HG02870 (cell line): ENCODE measurements around the gene C2CD2.
A peak's percentile ranks its signal among the peaks of the same experiment; 100 is the strongest.

Source experiments
- ATAC-seq: cut with Tn5 transposase; IDR thresholded peaks from one replicate; pipeline ENCODE4 v1.9.1; 2021; ENCODE audit warnings: mild to moderate bottlenecking, moderate library complexity; ENCODE audit not compliant: unreplicated experiment

Gene C2CD2

DNA sequence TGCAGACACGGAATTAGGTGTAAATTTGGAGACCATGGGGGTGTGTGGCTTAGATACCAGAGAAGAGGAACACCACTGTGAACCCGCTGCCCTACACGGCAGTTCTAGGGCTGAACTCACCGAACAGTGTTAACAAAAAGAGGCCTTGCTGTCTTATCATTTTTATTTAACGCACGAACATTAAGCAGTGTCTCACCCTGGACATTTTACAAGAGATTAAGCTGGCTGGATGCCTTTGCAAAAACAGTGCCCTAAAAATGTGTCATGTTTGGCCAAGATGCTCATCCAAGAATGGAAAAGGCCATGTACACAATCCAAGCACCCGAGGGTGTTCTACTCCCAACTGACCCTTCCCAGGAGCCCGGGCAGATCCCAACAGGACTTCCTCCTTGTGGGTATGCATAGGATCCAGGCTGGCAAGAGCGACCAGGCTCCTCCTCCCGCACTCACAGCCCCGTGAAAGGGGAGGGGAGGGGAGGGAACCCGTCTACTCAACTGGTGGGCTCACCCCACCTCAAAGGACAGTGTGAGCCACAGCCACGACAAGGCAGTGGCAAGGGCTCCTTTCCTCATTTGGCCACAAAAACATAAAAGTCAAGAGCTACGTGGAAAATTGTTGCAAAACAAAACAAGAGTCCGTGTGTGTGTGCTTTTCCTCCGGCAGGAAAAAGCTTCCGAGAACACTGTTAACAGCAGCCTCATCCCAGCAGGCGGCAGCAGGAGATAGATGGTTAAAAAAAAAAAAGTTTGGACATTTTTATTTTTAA lies 20.3 kb downstream of the C2CD2 start:
- ATAC-seq: no peak

DNA sequence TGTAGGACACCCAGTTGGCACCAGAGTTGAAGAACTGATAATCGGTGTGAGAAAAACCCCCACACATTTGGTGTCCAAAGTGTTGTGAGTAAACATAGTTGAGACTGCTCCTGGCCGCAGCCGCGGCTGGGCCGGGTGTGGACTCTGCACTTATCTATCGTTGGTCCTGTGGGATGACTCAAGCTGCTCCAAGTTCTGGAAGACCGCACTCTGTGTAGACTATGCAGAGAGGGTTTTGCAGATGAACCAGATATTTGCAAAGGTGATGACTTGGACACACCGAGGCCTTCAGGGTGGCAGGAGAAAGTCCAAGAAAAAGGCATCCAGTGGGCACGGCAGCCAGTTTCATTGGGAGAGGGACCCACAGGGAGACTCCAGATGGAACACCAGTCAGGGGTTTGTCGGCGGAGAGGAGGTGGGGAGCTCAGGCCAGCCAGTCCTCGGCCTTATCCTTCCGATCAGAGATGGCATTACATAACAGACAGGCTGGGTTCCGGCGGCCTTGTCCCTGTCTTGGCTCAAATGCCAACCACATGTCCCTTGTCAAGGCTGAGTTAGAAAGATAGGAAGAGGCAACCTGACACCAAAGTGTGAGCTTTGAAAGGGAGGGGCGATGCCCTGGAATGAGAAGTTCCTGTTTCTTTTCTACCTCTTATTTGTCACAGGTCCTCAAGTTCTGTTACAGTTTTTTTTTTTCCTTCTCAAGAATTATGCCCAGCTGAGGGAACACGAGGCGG lies 21.1 kb downstream of the C2CD2 start:
- ATAC-seq: no peak

DNA sequence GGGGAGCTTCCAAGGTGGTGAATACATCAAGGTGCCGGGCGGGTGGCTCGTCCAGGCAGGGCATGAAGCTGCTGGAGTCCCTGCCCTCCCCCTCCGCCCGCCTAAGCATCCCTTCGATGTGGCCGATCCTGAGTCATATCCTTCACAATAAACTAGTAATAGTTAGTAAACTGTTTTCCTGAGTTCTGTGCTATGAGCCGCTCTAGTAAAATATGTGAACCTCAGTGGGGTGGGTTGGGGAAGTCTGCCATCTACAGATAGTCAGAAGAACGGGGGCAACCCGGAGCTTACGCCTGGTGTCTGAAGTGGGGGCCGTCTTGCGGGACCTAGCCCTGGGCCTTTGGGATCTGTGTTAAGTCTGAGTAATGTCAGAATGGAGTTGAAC lies 21.6 kb downstream of the C2CD2 start:
- ATAC-seq: no peak

DNA sequence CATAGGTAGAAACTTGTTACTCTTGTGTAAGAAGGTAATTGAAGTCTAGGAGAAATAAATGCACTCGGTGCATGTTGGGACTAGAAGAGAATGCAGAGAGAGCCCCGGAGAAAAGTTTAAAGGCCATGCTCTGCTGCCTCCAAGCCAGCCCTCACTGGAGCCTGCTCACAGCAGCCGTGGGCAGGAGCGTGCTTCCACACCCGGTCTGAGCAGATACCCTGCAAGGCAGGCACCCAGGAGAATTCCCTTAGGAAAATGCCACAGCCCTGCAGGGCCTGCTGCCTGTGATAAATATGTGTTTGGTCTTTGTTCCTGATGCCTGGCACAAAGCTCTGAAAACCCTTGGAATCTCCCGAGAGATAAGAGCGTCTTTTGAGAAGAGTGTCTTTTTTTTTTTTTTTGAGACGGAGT lies 22.8 kb downstream of the C2CD2 start:
- ATAC-seq: no peak

DNA sequence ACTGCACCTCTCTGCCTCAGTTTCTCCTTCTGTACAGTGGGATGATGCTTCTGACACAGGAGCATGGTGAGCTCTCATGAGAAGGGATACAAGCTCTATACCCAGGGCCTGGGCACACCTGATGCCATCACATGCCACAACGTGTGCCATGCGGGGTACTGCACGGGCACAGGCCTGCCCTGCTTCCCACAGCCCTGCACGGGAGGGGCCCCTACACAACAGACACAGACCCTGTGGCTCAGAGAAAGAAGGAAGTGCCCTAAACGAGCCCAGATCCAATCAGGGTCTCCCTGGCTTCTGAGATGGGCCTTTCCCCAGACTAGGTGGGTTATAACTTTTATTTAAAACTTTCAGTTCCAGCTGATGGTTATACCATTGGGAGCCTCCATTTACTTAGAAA lies 24.6 kb downstream of the C2CD2 start:
- ATAC-seq: no peak

DNA sequence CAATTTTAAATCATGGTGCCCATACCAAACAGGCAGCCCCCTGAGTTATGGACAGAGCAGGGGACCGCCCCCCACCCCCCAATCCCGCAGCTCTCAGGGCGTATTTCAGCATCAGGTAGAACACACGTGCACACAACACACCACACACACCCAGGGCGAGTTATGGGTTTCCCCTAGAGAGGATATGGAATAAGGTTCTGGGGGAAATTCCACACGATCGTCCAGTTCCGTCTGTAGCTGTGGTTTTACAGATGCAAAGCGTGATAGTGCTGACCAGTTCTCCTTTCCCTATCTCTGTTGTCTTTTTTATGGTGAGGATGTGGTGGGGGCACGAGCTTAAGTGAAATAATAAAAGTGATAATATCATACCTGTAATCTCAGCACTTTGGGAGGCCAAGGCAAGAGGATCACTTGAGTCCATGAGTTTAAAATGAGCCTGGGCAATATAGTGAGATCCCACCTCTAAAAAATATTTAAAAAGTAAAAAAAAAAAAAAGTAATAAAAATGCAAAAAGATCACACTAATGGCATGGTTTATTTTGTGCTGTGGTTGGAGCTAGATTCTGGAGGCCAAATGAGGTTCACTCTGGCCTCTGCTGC lies 25.1 kb downstream of the C2CD2 start:
- ATAC-seq: peak; percentile 45

DNA sequence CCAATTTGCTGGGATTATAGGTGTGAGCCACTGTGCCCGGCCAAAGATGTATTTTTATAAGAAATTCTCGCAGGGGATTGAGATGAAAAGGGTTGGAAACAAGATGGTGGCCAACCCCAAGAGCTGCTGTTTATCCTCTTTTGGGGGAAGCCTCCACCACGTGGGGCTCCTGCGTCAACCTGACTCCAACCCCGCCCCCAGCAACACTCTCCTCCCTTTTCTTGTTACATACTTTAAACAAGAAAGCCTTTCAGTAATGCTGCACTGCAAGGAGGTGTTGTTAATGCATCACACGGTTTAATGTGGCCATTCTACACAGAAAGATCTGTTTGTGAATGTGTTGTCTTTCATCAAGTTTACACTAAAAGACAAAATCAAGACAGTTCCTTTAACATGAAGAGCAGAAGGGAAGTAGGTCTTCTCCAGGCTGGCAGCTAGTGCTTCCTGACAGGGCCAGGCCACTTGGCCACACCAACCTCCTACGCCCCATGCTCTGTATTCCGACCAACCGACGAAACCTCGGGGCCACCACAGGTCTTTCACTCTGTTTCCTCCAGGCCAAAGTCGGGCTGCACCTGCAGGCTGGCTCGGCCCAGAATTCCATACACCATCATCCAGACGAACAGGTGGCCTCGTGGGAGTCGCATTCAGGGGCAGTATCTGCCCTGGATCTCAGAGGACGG lies 25.9 kb downstream of the C2CD2 start:
- no peak for ATAC-seq

DNA sequence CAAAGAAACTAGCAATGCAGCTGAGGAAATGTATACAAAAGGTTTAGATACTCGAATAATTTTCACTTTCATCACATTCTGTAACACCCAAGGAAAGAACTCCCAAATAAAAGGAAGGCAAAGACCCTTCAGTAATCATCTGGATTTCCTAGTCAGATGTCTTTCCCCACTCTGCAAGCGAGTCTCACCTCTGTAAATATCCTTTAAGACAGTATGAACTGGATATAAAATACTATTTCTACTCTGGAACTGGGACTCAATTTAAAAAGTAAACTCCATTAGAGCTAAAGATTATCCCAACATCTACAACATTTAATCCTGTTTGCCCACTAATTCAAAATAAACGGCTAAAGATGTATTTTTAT lies 27.0 kb downstream of the C2CD2 start:
- no peak for ATAC-seq

DNA sequence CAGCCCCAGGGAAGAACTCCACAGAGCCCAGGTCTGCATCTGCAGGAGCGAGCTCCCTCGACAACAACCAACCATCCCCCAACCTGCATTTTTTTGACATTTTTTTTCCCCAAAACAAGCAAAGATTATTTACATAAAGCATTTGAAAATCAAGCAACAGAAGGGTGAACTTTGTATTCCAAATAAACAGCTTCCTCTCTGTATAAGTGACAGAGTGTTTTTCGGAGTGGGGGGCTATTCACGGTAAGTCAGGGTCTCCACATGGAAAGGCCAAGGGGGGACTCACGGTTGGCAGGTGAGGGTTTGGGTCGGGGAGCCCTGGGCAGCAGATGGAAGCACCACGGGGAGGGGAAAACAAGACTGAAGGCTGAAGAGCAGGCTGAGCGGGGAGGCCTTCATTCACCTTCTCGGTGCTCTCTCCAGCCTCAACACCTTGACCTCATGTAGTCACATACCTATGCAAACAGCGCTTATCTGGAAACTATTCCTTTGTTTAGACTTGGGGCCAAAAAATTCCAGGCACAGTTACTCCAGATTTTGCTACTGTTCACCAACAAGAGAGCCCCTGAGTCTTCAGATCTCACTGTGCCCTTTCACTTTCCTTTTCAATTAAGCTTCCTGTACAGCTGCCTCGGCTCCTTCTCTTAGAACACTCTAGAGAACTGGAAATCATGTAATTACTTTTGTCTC lies 27.6 kb downstream of the C2CD2 start:
- peak; percentile 45 for ATAC-seq

DNA sequence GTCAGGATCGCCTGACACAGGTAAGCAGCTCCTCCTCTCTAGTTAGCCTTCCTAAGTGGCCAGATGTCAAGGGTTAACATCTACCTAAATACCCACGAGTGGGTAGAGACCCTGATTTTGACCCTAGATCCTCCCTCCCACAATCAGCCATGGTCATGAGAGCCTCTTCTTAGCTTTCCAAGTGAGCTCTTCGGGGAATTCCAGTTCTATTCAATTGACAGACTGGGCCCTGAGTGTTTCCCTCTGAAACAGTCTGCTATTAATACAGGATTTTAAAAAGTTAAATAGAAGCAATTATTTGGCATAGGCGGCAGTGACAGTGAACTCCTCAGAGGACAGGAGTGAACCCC lies 28.1 kb downstream of the C2CD2 start:
- ATAC-seq: no peak

DNA sequence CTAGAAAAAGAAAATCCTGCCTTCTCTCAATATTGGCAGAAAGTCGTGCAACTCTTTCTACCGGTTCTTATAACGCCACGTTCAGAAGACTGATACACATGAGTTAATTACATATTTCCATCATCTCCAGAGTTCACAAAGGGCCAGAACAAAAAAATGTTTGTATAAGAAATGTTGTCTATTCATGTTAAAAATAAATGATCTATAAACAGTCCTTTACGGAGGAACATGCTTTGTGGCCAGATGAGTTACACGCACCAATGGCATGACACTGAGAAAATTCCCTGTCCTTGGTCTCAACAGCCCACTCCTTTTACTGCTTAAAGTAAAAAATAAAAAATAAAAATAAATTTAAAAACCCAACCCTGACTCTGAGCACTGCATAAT lies 29.5 kb downstream of the C2CD2 start:
- ATAC-seq: no peak

DNA sequence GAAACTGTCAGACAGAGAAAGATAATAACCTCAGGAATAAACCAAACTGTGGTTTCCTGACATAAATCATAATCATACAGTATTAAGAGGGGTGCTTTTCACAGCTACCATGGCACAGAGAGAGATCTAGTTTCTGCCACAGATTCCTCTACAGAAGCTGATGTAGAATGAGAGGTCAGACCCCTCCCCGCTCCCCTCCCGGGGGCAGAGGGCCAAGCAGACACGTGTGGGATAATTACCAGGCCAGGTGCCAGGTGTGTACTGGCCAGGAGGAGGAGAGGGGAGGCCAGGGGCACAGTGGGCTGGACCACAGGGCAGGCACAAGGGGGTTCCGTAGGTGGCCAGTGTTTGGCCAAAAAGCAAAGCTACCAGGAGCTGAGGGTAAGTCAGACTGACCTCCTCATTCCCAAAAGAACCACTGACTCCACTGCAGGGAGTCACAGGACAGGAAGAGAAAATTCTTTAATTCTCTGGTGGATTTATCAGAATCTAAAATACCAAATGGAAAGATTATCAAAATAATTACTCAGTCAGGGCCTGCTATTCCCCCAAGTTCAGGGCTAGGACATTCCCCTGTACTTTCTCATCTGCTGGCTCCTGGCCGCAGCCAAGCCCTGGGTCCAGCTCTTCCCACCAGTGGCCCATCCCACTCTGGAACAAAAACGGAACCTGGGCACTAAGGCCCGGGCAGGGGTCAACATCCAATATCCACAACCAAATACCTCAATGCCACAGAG lies 30.0 kb downstream of the C2CD2 start:
- no peak for ATAC-seq

DNA sequence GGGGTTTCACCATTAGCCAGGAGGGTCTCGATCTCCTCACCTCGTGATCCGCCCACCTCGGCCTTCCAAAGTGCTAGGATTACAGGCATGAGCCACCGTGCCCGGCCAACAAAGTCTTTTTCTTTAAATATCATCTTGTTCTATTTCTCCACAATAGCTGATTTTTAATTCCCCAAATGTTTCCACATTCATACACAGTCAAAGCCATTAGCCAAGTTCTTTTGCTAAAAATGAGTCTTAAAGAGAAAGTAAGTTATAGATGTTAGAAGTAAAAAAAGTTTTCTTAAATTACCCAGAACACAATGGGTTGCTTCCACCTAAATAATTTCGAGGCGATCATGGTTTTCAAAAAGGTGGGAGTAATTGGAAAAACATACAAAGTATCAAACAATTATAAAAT lies 30.6 kb downstream of the C2CD2 start:
- no peak for ATAC-seq

DNA sequence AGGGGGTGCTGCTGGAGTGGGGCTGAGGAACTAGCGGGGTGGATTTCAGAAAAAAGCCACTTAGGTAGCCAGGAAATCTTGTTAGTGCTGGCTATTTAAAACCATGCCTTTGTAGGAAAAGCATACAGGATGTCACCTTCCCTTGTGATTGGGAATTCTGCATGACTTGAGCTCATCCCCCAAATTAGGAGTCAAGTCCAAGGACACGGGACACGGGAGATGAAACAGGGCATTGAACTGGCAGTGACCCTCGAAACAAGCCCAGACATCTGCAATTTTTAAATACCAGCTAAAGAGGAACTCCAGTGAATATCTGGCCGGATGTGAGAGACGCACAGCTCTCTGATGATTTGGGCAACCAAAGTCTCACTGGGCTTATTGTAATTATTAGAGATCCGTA lies 32.8 kb downstream of the C2CD2 start:
- no peak for ATAC-seq

DNA sequence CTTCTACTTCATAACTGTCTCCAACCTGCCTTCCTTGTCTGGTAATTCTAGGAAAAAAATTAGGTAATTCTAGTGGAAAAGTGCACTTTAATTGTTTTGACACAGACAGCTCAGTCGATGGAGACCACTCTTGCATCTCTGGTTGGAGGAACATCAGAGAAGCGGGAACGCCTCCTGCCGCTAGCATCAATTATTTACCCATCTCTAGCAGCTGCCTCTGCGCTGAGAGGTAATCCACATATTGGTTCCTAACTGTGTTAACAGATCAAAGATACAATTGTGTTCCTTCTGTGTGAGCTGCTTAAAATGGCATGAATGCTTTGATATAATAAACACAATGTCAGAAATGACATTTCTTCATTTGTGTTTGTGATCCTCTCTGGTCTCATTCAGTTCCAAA lies 33.3 kb downstream of the C2CD2 start:
- no peak for ATAC-seq

DNA sequence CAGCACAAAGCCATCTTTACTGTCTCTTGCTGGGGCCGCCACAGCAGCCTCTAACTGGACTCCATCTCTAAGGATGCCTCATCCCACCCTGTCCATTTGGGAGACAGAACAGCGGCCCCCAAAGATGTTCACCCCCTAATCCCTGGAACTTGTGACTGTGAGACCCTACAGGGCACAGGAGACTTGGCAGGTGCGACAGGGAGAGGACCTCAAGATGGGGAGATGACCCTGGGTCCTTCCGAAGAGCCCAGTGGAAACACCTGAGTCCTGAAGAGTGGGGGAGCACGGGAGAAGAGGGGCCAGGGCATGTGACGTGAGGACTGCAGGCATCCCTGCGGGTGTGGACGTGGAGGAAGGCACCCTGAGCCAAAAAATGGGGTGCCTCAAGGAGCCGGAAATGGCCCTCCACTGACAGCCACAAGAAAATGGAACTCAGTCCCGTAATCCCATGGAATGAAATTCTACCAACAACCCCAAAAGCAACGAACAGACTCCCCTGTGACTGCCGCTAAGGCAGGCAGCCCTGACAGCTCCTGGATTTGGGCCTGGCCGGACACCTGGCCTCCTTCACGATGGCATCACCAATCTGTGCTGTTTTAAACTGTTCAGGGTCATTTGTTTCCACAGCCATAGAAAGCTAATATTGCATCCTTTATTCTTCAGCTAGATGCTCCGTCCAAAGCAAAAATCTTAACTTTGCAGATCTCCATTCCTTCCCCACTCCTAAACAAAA lies 34.0 kb downstream of the C2CD2 start:
- no peak for ATAC-seq

DNA sequence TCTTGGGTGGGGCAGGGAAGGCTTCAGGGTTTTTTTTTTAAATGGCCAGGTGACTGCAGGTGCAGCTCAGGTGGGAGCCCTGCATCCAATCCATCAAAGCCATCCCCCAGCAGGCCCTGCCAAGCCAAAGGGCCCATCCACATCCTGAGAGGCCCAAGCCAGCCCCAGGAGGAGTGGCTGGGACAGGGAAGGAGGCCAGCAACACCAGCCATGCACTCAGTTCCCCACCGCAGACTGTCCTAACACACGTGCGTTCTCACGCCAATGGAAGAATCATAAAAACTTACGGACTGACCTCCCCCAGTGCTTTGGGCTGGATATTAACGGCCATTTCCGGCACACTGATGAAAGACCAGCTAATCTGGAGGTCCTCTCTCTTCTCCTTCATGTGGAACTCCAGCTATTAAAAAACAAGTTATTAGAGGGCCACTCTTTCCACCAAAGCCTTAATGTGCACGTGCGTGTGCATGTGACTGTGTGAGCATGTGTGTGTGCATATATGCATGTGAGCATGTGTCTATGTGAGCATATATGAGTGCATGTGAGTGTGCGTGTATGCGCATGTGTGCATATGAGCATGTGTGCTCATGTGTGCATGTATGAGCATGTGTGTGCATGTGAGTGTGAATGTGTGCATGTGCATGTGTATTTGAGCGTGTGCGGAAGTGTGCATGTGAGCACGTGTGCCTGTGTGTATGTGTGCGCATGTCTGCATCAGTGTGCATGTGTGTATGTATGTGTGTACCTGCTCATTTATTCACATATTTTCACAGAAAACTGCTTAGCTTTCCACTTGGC lies 35.1 kb downstream of the C2CD2 start:
- no peak for ATAC-seq

DNA sequence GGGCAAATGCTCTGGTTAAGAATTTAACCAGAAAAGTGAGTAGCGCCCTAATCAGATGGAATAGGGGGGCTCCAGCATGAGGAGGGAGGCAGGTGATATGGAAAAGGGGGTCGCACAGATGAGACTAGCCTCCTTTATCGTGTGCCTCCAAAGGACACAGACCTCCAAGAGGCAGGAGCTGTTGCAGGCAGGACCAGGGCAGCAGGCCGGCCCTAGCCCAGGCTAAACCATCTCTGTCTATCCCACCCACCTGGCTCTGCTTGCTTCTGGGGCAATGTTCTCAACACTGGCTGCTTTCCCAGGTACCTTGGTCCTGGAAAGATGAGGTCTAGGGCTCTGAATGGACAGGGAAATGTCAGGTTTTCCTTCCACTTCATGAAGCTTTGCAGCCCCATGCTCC lies 36.3 kb downstream of the C2CD2 start:
- no peak for ATAC-seq

DNA sequence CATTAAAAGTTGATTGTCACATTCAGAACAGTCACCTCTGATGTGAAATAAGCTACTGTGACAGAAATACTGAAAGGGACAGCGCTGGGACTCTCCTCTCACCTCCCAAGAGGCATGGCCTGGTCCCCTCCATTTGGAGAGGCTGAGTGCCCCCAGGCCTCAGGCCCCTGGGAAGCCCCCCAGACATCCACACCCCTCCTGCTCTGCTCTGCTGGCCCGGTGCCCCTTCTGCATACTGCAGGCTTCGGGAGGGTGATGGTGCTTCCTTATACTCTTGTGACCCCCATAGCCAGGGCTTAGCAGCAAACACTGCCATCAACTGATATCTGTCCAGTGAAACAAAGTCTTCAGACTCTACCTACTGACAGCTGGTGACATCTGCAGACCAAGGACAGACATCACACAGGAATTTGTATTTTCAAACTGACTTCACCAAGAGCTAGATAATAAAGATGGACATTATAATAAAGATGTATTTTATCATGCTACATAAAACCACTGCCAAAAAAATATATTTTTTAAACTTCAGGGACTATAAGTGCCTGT lies 36.9 kb downstream of the C2CD2 start:
- ATAC-seq: no peak
